HG02981 (cell line): ENCODE measurements around the gene SELENOO.
"Not testable (repeated sequence)": the region's sequence is repeated elsewhere in the genome, so short reads cannot be mapped to it uniquely, and the experiment has no call there.

ENCODE experiments used
- ATAC-seq: cut with Tn5 transposase; IDR thresholded peaks from one replicate; pipeline ENCODE4 v1.9.1; 2021; ENCODE audit warnings: mild to moderate bottlenecking, moderate library complexity; ENCODE audit not compliant: unreplicated experiment

Gene SELENOO, protein sequence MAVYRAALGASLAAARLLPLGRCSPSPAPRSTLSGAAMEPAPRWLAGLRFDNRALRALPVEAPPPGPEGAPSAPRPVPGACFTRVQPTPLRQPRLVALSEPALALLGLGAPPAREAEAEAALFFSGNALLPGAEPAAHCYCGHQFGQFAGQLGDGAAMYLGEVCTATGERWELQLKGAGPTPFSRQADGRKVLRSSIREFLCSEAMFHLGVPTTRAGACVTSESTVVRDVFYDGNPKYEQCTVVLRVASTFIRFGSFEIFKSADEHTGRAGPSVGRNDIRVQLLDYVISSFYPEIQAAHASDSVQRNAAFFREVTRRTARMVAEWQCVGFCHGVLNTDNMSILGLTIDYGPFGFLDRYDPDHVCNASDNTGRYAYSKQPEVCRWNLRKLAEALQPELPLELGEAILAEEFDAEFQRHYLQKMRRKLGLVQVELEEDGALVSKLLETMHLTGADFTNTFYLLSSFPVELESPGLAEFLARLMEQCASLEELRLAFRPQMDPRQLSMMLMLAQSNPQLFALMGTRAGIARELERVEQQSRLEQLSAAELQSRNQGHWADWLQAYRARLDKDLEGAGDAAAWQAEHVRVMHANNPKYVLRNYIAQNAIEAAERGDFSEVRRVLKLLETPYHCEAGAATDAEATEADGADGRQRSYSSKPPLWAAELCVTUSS

GRCh38 chr22:50200461-50201190 lies at the start of gene SELENOO:
TSS of gene SELENOO (plus strand) at chr22:50201011. CDS start at chr22:50201037, 26 bp downstream.
- peak; percentile 66 for ATAC-seq

DNA sequence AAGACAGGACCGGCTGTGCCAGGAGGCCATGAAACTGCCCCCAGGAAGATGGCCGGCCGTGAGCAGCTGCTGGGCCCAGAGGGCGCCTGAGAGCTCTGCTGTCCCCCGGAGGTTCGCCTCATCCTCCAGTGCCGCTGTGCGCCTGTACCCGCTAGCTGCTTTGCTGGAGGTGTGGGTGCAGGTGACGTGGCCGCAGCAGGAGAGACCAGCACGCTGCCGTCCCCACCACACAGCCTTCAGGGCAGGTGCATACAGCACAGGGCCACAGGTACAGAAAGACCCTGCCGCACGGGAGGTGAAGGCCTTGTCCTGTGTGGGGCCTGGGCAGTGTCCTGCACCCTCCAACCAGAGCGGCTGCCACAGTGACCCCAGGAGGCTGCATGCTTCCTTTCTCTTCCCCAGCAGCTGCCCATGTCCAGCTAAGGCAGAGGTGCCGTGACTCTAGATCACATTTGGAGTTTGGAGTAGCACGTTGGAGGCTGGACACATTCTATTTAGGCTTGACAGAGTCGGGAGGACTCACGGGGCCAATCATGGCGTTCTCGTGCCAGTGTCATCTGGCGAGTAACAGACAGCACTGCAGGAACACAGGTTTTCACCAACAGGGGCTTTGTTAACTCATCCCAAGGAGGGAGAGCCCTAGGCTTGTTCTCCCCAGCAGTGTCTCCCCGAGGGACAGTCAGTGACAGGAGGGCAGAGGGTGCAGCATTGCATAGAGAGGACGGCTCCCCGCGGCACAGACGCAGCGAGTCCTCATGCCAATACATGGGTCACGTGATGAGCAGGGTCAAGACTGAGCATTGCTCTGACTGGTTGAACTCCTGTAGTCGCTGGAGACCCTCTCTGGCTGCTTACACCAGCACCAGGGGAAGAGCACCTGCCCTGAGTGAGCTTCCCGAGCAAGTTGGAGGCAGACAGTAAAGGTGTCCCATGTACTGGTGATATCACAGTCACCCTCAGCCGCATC lies 49.0 kb upstream of the SELENOO start:
- no peak for ATAC-seq

GRCh38 chr22:50153056-50153755 lies 47.6 kb upstream of the SELENOO start:
- ATAC-seq, result no peak

DNA sequence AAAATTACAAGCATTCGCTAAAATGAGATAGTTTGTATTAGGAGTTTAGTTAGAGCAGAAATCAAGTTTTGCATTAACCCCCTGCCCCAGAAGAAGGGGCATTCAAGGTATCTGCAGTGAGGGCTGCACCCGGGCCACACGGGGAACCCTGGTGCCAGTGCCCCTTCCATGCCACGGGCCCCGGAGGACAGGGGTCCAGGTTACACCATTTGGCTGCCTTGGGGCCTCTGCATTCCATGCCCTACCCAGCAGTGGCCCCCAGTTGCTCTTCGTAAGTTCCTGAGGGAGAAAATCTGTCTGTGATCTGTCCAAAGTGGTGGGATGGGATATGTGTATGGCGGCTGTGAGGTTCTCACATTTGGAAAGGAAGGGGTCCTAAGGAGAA lies 47.1 kb upstream of the SELENOO start:
- no peak for ATAC-seq

- ATAC-seq, result no peak
Observed at GRCh38 chr22:50157709-50158375, 43.0 kb upstream of the SELENOO start.

GRCh38 chr22:50160947-50161346 lies 39.9 kb upstream of the SELENOO start:
- no peak for ATAC-seq

GRCh38 chr22:50161508-50162390 lies 39.1 kb upstream of the SELENOO start:
- ATAC-seq, result no peak

DNA sequence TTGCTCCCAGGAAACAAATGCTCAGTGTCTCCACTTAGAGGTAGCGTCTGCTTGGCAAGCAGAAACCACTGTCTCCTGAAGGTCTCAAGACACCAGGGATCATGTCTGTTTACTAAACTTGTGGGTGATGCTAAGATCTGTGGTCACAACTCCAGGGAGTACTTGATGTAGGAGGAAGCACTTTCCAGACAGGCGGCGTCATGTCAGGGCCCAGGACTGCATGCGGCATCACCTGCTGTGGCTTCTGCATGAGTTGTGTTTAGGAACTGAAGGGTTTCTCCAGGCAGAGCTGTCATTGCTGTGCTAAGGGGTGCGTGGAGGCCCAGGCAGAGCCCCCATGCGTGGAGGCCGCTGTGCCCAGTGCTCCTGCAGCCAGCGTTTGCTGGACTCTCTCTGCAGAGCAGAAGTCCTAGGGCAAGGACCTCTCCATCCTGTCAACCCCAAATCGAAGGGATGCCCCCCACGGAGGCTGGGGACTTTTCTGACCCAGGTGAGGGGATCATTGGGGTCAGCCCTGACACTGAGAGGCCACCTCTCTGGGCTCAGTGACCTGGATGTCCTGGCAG lies 38.3 kb upstream of the SELENOO start:
- ATAC-seq, result no peak

DNA sequence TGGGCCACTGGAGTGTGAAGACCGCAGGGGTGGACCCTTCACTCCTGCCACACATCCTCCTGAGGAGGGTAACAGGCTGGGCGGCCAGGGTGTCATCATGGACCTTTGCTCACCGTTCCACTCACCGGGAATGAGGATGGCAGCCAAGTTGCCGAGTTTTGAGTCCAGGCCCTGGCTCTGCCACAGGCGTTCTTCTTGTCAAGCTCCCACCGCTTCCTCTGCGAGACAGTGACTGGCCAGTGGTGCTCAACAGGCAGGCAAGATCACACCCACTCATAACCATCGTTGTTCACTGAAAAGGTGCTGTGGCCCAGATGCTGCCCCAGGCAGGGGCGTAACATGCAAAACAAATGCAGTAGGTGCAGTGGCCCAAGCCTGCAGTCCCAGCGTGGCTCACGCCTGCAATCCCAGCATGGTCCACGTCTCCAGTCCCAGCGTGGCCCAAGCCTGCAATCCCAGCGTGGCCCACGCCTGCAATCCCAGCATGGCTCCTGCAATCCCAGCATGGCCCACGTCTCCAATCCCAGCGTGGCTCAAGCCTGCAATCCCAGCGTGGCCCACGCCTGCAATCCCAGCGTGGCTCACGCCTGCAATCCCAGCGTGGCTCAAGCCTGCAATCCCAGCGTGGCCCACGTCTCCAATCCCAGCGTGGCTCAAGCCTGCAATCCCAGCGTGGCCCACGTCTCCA lies 35.2 kb upstream of the SELENOO start:
- no peak for ATAC-seq

GRCh38 chr22:50167689-50168489 lies 32.9 kb upstream of the SELENOO start:
- no peak for ATAC-seq

DNA sequence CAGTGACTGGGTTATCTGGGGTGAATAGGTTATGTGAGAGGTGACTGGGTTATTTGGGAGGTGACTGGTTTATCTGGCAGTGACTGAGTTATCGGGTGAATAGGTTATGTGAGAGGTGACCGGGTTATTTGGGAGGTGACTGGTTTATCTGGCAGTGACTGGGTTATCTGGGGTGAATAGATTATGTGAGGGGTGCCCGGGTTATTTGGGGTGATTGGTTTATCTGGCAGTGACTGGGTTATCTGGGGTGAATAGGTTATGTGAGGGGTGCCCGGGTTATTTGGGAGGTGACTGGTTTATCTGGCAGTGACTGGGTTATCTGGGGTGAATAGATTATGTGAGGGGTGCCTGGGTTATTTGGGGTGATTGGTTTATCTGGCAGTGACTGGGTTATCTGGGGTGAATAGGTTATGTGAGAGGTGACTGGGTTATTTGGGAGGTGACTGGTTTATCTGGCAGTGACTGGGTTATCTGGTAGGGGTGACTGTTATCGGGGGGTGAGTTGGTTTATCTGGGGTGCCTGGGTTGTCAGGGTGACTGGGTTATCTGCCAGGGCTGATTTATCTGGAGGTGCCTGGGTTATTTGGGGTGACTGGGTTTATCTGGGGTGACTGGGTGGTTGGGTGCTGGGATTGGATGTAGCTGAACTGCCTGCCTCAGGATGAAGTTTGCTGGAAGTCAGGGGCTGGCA lies 32.2 kb upstream of the SELENOO start:
- not testable (repeated sequence) for ATAC-seq

- ATAC-seq, result no peak
Observed at GRCh38 chr22:50169181-50169759, 31.5 kb upstream of the SELENOO start.

DNA sequence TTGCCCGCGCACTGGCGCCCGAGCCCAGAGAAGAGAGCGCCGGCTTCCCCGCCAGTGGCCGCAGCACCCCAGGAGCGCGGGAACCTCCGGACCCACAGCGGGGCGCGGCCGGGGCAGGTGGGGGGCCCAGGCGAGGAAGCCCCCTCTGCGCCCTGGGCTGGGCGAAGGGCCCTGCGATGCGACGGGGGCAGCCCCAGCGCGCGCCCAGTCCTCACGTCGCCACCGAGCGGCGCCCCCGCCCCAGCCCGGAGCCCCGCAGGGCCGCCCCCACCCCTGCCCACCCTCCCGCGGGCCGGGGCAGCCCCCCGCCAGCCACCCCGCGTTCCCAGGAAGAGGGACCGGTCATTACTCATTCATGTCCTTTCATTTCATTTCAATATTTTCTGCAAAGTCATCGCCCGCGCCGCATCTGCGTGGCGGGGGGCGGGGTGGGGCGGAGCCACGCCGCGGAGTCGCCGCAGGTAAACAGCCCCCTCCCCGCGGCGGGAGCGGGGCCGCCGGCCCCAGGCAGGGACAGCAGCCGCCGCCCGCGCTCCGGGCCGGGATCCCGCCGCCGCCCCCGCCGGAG lies 31.0 kb upstream of the SELENOO start:
- ATAC-seq, result no peak

- ATAC-seq, result no peak
Observed at GRCh38 chr22:50170453-50171318, 30.1 kb upstream of the SELENOO start, which contains the start of gene PANX2. TSS of gene PANX2 (plus strand) at chr22:50170731. CDS start at chr22:50170731, 0 bp downstream.
